Measurements from ENCODE around the gene ATG7.

DNA sequence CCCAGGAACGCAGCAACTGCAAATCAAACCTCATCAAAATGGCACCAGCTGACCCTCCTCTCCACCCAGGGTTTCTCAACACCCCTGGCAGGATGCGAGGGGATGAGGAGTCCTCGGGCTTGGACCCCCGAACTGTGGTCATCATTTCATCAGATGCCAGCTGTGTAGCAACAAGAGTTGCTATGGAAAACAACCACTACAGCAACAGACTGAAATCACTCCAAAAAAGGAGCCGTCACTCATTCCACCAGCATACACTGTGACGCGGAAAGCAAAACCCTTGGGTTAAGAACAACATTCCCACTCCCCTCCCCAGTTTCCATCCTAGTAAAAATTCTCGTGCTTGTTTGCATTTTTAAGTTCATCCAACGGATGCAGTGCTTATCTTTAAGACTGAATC is 331.4 kb downstream of the ATG7 start:
- TF ChIP-seq, protein P1, sequence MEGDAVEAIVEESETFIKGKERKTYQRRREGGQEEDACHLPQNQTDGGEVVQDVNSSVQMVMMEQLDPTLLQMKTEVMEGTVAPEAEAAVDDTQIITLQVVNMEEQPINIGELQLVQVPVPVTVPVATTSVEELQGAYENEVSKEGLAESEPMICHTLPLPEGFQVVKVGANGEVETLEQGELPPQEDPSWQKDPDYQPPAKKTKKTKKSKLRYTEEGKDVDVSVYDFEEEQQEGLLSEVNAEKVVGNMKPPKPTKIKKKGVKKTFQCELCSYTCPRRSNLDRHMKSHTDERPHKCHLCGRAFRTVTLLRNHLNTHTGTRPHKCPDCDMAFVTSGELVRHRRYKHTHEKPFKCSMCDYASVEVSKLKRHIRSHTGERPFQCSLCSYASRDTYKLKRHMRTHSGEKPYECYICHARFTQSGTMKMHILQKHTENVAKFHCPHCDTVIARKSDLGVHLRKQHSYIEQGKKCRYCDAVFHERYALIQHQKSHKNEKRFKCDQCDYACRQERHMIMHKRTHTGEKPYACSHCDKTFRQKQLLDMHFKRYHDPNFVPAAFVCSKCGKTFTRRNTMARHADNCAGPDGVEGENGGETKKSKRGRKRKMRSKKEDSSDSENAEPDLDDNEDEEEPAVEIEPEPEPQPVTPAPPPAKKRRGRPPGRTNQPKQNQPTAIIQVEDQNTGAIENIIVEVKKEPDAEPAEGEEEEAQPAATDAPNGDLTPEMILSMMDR (IDR thresholded peaks at IDR 0.05; ENCODE audit: low read depth, low read length, missing input control): no peak
- TF ChIP-seq, protein P2, sequence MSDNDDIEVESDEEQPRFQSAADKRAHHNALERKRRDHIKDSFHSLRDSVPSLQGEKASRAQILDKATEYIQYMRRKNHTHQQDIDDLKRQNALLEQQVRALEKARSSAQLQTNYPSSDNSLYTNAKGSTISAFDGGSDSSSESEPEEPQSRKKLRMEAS (IDR thresholded peaks at IDR 0.05): no peak
- TF ChIP-seq SP1 (IDR thresholded peaks at IDR 0.05) (no peak), JUND (IDR thresholded peaks at IDR 0.05) (no peak), HNF4A (conservative IDR thresholded peaks at IDR 0.05) (no peak), YY1 (IDR thresholded peaks at IDR 0.05) (no peak), TAF1 (conservative IDR thresholded peaks at IDR 0.05) (no peak), GABPA (IDR thresholded peaks at IDR 0.05 in 1 of 2, conservative IDR thresholded peaks at IDR 0.05 in 1 of 2) (no peak), FOXA1 (IDR thresholded peaks at IDR 0.05) (no peak), EGR1 (IDR thresholded peaks at IDR 0.05; ENCODE audit: low read depth in 2 of 2) (no peak)
- TF ChIP-seq, protein P3, sequence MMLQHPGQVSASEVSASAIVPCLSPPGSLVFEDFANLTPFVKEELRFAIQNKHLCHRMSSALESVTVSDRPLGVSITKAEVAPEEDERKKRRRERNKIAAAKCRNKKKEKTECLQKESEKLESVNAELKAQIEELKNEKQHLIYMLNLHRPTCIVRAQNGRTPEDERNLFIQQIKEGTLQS (IDR thresholded peaks at IDR 0.05): no peak
- TF ChIP-seq, protein P4, sequence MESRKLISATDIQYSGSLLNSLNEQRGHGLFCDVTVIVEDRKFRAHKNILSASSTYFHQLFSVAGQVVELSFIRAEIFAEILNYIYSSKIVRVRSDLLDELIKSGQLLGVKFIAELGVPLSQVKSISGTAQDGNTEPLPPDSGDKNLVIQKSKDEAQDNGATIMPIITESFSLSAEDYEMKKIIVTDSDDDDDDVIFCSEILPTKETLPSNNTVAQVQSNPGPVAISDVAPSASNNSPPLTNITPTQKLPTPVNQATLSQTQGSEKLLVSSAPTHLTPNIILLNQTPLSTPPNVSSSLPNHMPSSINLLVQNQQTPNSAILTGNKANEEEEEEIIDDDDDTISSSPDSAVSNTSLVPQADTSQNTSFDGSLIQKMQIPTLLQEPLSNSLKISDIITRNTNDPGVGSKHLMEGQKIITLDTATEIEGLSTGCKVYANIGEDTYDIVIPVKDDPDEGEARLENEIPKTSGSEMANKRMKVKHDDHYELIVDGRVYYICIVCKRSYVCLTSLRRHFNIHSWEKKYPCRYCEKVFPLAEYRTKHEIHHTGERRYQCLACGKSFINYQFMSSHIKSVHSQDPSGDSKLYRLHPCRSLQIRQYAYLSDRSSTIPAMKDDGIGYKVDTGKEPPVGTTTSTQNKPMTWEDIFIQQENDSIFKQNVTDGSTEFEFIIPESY (IDR thresholded peaks at IDR 0.05): no peak
- TF ChIP-seq, protein P5, sequence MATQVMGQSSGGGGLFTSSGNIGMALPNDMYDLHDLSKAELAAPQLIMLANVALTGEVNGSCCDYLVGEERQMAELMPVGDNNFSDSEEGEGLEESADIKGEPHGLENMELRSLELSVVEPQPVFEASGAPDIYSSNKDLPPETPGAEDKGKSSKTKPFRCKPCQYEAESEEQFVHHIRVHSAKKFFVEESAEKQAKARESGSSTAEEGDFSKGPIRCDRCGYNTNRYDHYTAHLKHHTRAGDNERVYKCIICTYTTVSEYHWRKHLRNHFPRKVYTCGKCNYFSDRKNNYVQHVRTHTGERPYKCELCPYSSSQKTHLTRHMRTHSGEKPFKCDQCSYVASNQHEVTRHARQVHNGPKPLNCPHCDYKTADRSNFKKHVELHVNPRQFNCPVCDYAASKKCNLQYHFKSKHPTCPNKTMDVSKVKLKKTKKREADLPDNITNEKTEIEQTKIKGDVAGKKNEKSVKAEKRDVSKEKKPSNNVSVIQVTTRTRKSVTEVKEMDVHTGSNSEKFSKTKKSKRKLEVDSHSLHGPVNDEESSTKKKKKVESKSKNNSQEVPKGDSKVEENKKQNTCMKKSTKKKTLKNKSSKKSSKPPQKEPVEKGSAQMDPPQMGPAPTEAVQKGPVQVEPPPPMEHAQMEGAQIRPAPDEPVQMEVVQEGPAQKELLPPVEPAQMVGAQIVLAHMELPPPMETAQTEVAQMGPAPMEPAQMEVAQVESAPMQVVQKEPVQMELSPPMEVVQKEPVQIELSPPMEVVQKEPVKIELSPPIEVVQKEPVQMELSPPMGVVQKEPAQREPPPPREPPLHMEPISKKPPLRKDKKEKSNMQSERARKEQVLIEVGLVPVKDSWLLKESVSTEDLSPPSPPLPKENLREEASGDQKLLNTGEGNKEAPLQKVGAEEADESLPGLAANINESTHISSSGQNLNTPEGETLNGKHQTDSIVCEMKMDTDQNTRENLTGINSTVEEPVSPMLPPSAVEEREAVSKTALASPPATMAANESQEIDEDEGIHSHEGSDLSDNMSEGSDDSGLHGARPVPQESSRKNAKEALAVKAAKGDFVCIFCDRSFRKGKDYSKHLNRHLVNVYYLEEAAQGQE (IDR thresholded peaks at IDR 0.05): no peak
